GM12892 (cell line): ENCODE data around the gene NADK. TPM values are rescaled to one million over a fixed set of nuclear protein-coding genes. Genes with fewer than 3 reads are reported as not detected.

Experiments used
- DNase-seq: peaks from one replicate; pipeline ENCODE4 v3.0.0; 2011; ENCODE audit not compliant: insufficient read length
- FAIRE-seq: peaks from 2 replicates; lab custom pipeline; 2011; peaks lifted over from hg19 to GRCh38; lab: Jason Lieb, UNC
- POLR2A ChIP-seq: IDR thresholded peaks from 2 replicates; pipeline ENCODE4 v1.6.1; 2011; ENCODE audit warnings: low read depth, low read length, control low read depth
- POLR2AphosphoS5 ChIP-seq: IDR thresholded peaks from 2 replicates; pipeline ENCODE4 v1.6.1; 2011; ENCODE audit warnings: low read depth, low read length, control low read depth
- TAF1 ChIP-seq: IDR thresholded peaks from 2 replicates; pipeline ENCODE4 v1.6.1; 2011; ENCODE audit warnings: low read depth, mild to moderate bottlenecking, control low read depth, low read length, borderline replicate concordance
- polyA plus RNA-seq: library from polyadenylated mRNA; unstranded; fragments of >200 nt; gene quantifications from one replicate; pipeline ENCODE4 v1.2.1, GENCODE V29; 2012; ENCODE audit warnings: missing spikeins, inconsistent platforms; ENCODE audit not compliant: missing spikeins

The NADK gene
- 31.4 TPM for polyA plus RNA-seq

DNA sequence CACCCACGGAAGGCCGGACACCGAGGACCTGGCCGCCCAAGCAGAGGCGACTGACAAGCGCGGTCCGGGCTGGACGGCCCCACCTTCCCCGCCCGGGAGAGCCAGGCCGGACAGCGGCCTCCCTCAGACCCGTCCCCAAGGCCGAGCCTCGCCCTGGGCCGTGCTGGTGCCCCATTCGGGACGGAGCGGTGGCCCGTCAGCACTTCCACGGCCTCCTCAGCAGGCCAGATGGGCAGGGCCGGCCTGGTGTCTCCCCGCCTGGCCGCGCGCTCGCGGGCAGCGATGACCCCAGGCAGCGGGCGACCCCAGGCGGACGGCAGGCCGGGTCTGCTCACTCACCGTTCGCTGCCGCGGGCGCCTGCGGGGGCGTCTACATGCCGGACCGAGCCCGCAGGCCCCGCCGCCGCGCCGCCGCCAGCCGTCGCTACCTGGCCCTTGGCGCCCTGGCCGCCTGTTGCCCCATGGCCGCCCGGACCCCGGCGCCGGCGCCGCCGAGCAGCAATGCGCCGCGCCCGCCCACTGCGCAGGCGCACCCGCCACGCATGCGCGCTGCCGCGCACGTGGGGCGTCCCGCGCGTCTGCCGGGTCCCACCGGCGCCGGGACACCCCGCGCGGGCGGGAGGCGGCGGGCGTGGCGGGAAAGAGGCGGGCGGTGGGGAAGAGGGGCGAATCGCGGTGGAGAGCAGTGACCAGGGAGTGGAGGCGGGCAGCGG lies at the start of gene NADK:
Gene NADK (minus strand): TSS at position 521 of the 713 bp plus-strand sequence. CDS start 13,064 bp downstream, outside the sequence.
- FAIRE-seq (no peak), DNase-seq (peak; percentile 75)
- TF ChIP-seq POLR2AphosphoS5 (peak; percentile 22; the same call in 1 of the 2 replicates), TAF1 (no peak), POLR2A (peak; percentile 46; the same call in 1 of the 2 replicates)

- FAIRE-seq (peak; percentile 62), DNase-seq (no peak)
- no peak for TF ChIP-seq POLR2AphosphoS5
- TF ChIP-seq TAF1: no peak
- no peak for TF ChIP-seq POLR2A
Measured at GRCh38 chr1:1827089-1827848, 49.0 kb upstream of the NADK start.

GRCh38 chr1:1826356-1827088 lies 48.3 kb upstream of the NADK start:
- peak; percentile 50 for FAIRE-seq
- DNase-seq: no peak
- no peak for TF ChIP-seq TAF1
- no peak for TF ChIP-seq POLR2AphosphoS5
- TF ChIP-seq POLR2A: no peak

- FAIRE-seq (no peak), DNase-seq (no peak)
- no peak for TF ChIP-seq POLR2A
- TF ChIP-seq POLR2AphosphoS5: no peak
- TF ChIP-seq TAF1: no peak
Measured at GRCh38 chr1:1825217-1825616, 46.9 kb upstream of the NADK start.

- FAIRE-seq (no peak), DNase-seq (no peak)
- no peak for TF ChIP-seq POLR2AphosphoS5
- no peak for TF ChIP-seq POLR2A
- TF ChIP-seq TAF1: no peak
Measured at GRCh38 chr1:1819762-1820161, 41.5 kb upstream of the NADK start.

DNA sequence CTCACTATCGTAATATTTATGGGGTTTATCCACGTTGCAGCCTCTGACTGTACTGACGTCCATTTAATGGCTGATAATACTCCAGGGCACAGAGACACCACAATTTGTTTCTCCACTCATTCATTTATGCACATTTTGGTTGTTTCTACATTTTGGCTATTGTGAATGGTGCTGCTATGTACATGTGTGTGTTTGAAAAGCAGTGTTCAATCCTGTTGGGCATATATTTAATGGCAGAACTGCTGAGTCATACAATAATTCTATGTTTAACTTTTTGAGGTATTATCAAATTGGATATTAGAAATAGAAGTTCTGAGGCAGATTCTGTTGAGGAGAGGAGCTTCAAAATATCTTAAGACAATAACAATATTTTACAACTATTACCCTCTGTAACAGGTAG lies 39.0 kb upstream of the NADK start:
- no peak for TF ChIP-seq POLR2A
- no peak for TF ChIP-seq TAF1
- no peak for DNase-seq
- FAIRE-seq: no peak

- FAIRE-seq (no peak), DNase-seq (no peak)
- TF ChIP-seq TAF1 (no peak), POLR2A (no peak), POLR2AphosphoS5 (no peak)
Measured at GRCh38 chr1:1815606-1816281, 37.5 kb upstream of the NADK start.

DNA sequence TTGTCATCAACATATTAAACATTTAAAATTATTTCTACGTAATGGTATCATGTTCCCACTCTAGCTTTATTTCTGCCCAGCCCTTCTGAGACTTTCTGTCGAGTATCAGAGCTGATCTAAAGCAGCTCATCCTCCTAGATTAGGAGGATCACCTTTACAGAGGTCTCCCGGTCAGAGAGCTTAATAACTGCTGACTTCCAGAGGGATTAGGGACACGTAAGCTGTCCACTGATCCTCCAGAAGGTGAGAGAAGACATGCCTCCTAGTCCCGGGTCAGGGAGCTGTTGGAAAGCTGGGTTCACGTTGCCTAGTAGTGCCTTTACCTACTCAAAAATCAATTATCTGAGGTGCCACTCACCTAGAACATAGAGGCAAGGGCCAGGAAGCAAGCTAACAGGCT lies 31.2 kb upstream of the NADK start:
- TF ChIP-seq TAF1 (no peak), POLR2A (no peak), POLR2AphosphoS5 (no peak)
- FAIRE-seq (no peak), DNase-seq (no peak)

DNA sequence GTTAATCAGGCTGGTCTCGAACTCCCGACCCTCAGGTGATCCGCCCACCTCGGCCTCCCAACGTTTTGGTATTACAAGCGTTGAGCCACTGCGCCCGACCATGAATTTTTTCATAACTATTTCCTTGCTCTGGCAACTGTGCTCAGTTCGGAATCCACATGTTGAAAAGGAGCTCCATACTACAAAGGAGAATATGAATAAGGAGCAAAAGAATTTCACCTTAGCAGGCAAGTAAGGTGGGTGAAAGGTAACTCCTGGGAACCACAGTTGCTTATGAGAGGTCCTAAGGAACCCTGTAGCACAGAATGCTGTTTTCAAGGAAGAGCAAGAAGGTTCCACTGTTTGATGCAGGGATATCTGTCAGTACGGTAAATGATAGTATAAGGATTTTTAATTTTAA lies 29.9 kb upstream of the NADK start:
- TF ChIP-seq POLR2A: no peak
- no peak for TF ChIP-seq TAF1
- TF ChIP-seq POLR2AphosphoS5: no peak
- no peak for FAIRE-seq
- no peak for DNase-seq

DNA sequence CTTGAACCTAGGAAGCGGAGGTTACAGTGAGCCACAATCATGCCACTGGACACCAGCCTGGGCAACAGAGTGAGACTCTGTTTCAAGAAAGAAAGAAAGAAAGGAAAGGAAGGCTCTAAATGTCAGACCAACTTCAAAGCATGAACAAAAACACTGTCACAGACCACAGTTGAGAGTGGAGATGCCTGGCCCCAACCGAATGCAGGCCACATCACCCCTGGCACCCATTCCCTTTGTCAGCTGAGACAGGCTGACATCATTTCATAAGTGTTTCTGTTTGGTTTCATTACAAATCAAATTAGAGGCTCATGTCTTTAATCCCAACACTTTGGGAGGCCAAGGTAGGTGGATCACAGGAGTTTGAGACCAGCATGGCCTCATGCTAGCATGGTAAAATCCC lies 28.6 kb upstream of the NADK start:
- DNase-seq (no peak), FAIRE-seq (no peak)
- TF ChIP-seq TAF1 (no peak), POLR2AphosphoS5 (no peak), POLR2A (no peak)

- FAIRE-seq: no peak
- TF ChIP-seq POLR2AphosphoS5: no peak
- no peak for TF ChIP-seq TAF1
- TF ChIP-seq POLR2A: no peak
Measured at GRCh38 chr1:1804301-1804700, 26.0 kb upstream of the NADK start.

More at GRCh38 chr1:1804301-1804700, 26.0 kb upstream of the NADK start:
- DNase-seq: no peak
